HepG2 (cell line): Measurements from ENCODE around the gene UCK2. TPM values are rescaled to one million over a fixed set of nuclear protein-coding genes. Genes with fewer than 3 reads are reported as not detected.

Source experiments
- ATAC-seq: fragments of 200-7000 bp; cut with Tn5 transposase; 3 replicates; pipeline ENCODE4 v1.9.1; 2020; ENCODE audit warnings: mild to moderate bottlenecking, moderate library complexity
- BruUV-seq: library from RNA; stranded (reverse); fragments of 400-500 nt; replicated peaks from 2 replicates; lab custom pipeline; 2021; lab: Mats Ljungman, UMichigan
- CTCF ChIA-PET: fragments of 300-600 bp; formaldehyde crosslinking; extraction: SDS; loops from one replicate; lab custom pipeline; 2021; ENCODE audit warnings: low total read pairs, inconsistent platforms, low intra/inter-chr PET ratio; lab: Yijun Ruan, JAX
- POLR2A ChIA-PET: fragments of 350-600 bp; sonication (Branson Sonifier 250); formaldehyde crosslinking; loops from one replicate; lab custom pipeline; 2020; ENCODE audit warnings: antibody characterized with exemption, inconsistent platforms; lab: Yijun Ruan, JAX
- DNase-seq: peaks from one replicate; pipeline ENCODE4 v3.0.0-alpha.2; 2015; ENCODE audit warnings: low spot score
- FAIRE-seq: peaks from 3 replicates; lab custom pipeline; 2011; peaks lifted over from hg19 to GRCh38; lab: Jason Lieb, UNC
- H2AFZ ChIP-seq: one replicate; pipeline ENCODE4 v1.6.1; 2011; ENCODE audit warnings: low read length, inconsistent platforms
- H3K27ac ChIP-seq: fragments of 300-600 bp; 3 replicates; pipeline ENCODE4 v1.8.0; 2011; ENCODE audit warnings: mixed run types, mild to moderate bottlenecking, mixed read lengths, low read length, inconsistent platforms; ENCODE audit not compliant: insufficient read depth; ENCODE audit errors: extremely low read length
- H3K27me3 ChIP-seq, 2 experiments: fragments of 200-600 bp in 1 of 2; 2 replicates in 1 of 2; 3 replicates in 1 of 2; pipeline versions ENCODE4 v1.6.0 to v1.8.0; 2011; ENCODE audit warnings: low read length in 2 of 2, mild to moderate bottlenecking in 2 of 2, moderate library complexity in 2 of 2, inconsistent platforms in 1 of 2; ENCODE audit not compliant: insufficient read depth in 2 of 2, control insufficient read depth in 1 of 2
- H3K36me3 ChIP-seq, 2 experiments: fragments of 200-600 bp in 1 of 2; replicated peaks in 1 of 2; 2 replicates in 1 of 2; 3 replicates in 1 of 2; pipeline versions ENCODE4 v1.5.1 to v1.8.0; 2011; ENCODE audit warnings: low read length in 2 of 2, inconsistent platforms in 1 of 2; ENCODE audit not compliant: insufficient read depth in 2 of 2, control insufficient read depth in 1 of 2
- H3K4me1 ChIP-seq: 2 replicates; pipeline ENCODE4 v1.5.1; 2012; ENCODE audit warnings: low read length, inconsistent platforms; ENCODE audit not compliant: insufficient read depth
- H3K4me2 ChIP-seq: 2 replicates; pipeline ENCODE4 v1.6.0; 2011; ENCODE audit warnings: low read depth, low read length, inconsistent platforms
- H3K4me3 ChIP-seq, 3 experiments: fragments of 200-600 bp in 1 of 3; sonication (generic), shearing (Covaris generic) in 1 of 3; replicated peaks in 1 of 3; 2 replicates each; pipeline ENCODE4 v1.5.1; 2011 to 2016; ENCODE audit warnings: low read length in 3 of 3, inconsistent platforms in 2 of 3, low read depth in 2 of 3, mild to moderate bottlenecking in 2 of 3, control low read depth in 1 of 3, mixed read lengths in 1 of 3; ENCODE audit not compliant: insufficient read depth in 1 of 3
- H3K79me2 ChIP-seq: one replicate; pipeline ENCODE4 v1.6.1; 2011; ENCODE audit warnings: low read length, inconsistent platforms; ENCODE audit not compliant: insufficient read depth
- H3K9ac ChIP-seq: 2 replicates; pipeline ENCODE4 v1.6.0; 2011; ENCODE audit warnings: mild to moderate bottlenecking, low read depth, low read length, inconsistent platforms; ENCODE audit not compliant: insufficient read depth
- H3K9me3 ChIP-seq: 2 replicates; pipeline ENCODE4 v1.5.1; 2012; ENCODE audit warnings: mild to moderate bottlenecking, low read length
- H4K20me1 ChIP-seq: 2 replicates; pipeline ENCODE4 v1.6.0; 2011; ENCODE audit warnings: inconsistent platforms, mild to moderate bottlenecking, low read length, moderate library complexity; ENCODE audit not compliant: insufficient read depth
- ATAD3A ChIP-seq: sonication (generic); formaldehyde crosslinking; IDR thresholded peaks from 2 replicates; pipeline ENCODE4 v1.4.0; 2020; ENCODE audit warnings: missing genetic modification reagents
- ATRX ChIP-seq: sonication (generic); formaldehyde crosslinking; IDR thresholded peaks from 2 replicates; pipeline ENCODE4 v1.4.0; 2020; ENCODE audit warnings: missing genetic modification reagents, borderline replicate concordance
- GATAD2A ChIP-seq: IDR thresholded peaks from 2 replicates; pipeline ENCODE4 v1.6.1; 2016
- HMGXB3 ChIP-seq: sonication (generic); formaldehyde crosslinking; IDR thresholded peaks from 2 replicates; pipeline ENCODE4 v1.4.0; 2020; ENCODE audit warnings: missing genetic modification reagents, borderline replicate concordance
- HOXA7 ChIP-seq: sonication (generic); formaldehyde crosslinking; IDR thresholded peaks from 2 replicates; pipeline ENCODE4 v1.8.1; 2022; ENCODE audit warnings: mild to moderate bottlenecking, missing genetic modification reagents, moderate library complexity
- KDM3A ChIP-seq: IDR thresholded peaks from 2 replicates; pipeline ENCODE4 v1.6.1; 2018; ENCODE audit warnings: low read depth, missing compliant biosample characterization
- MNT ChIP-seq: fragments of 450-650 bp; IDR thresholded peaks from 2 replicates; pipeline ENCODE4 v1.6.1; 2016
- MTA3 ChIP-seq: sonication (generic); formaldehyde crosslinking; IDR thresholded peaks from 2 replicates; pipeline ENCODE4 v1.4.0; 2020; ENCODE audit warnings: missing genetic modification reagents
- NCOA2 ChIP-seq: sonication (generic); formaldehyde crosslinking; IDR thresholded peaks from 2 replicates; pipeline ENCODE4 v1.8.0; 2022; ENCODE audit warnings: inconsistent platforms
- RFX3 ChIP-seq: IDR thresholded peaks from 2 replicates; pipeline ENCODE4 v1.6.1; 2016; ENCODE audit warnings: missing biosample characterization, missing genetic modification reagents
- SNAPC2 ChIP-seq: sonication (generic); formaldehyde crosslinking; IDR thresholded peaks from 2 replicates; pipeline ENCODE4 v1.8.1; 2022; ENCODE audit warnings: mild to moderate bottlenecking, missing genetic modification reagents
- SNRNP70 ChIP-seq: fragments of 200-400 bp; formaldehyde crosslinking; IDR thresholded peaks from 2 replicates; pipeline ENCODE4 v1.6.1; 2017; ENCODE audit warnings: mild to moderate bottlenecking, low read depth, low read length, moderate library complexity
- ZMYM4 ChIP-seq: sonication (generic); formaldehyde crosslinking; IDR thresholded peaks from 2 replicates; pipeline ENCODE4 v1.8.1; 2023; ENCODE audit warnings: mild to moderate bottlenecking, missing genetic modification reagents
- ZNF3 ChIP-seq: IDR thresholded peaks from 2 replicates; pipeline ENCODE4 v1.7.0; 2017; ENCODE audit warnings: inconsistent platforms
- ZNF329 ChIP-seq: sonication (generic); formaldehyde crosslinking; IDR thresholded peaks from 2 replicates; pipeline ENCODE4 v1.9.0; 2021; ENCODE audit warnings: low read depth, mild to moderate bottlenecking, missing genetic modification reagents
- ZNF441 ChIP-seq: sonication (generic); formaldehyde crosslinking; IDR thresholded peaks from 2 replicates; pipeline ENCODE4 v1.7.0; 2021; ENCODE audit warnings: missing genetic modification reagents, borderline replicate concordance
- ZNF605 ChIP-seq: sonication (generic); formaldehyde crosslinking; IDR thresholded peaks from 2 replicates; pipeline ENCODE4 v1.8.0; 2022; ENCODE audit warnings: mild to moderate bottlenecking, missing genetic modification reagents
- WGBS: methylation state at CpG from one replicate; pipeline ENCODE4 v1.1.6; 2017; ENCODE audit warnings: low lambda C conversion rate; 5-methylcytosine and 5-hydroxymethylcytosine counted together
- in situ Hi-C: cut with HindIII; loops from 2 replicates; pipeline ENCODE4 v1.10.0; 2017; ENCODE audit warnings: low pct_unique_long_range_greater_than_20kb; ENCODE audit not compliant: extremely low pct_ligation_motif_present
- intact Hi-C: fragments of 100-400 bp; cut with micrococcal nuclease; formaldehyde crosslinking; loops from one replicate; pipeline ENCODE4 v1.10.0; 2022; ENCODE audit not compliant: unreplicated experiment
- polyA plus RNA-seq, 8 experiments: library from polyadenylated mRNA; depleted of rRNA in 3 of 8; stranded (reverse) in 7 of 8; unstranded in 1 of 8; fragments of >200 nt; fragmentation: Illumina TruSeq in 4 of 8; extraction: Trizol in 4 of 8; gene quantifications; 2 replicates each; pipeline versions ENCODE4 v1.2.1 to v1.2.3, GENCODE V29; 2011 to 2016; ENCODE audit warnings: low read depth in 4 of 8, missing spikeins in 1 of 8, mixed read lengths in 1 of 8; ENCODE audit not compliant: insufficient read depth in 1 of 8
- total RNA-seq, 5 experiments: library from RNA; depleted of rRNA; stranded (reverse); fragments of >200 nt; fragmentation: Illumina TruSeq; extraction: Trizol; gene quantifications; 2 replicates each; pipeline ENCODE4 v1.2.3, GENCODE V29; 2016; ENCODE audit warnings: low read depth in 1 of 5

Gene UCK2
- total and polyA plus RNA-seq, 2 of the 13 experiments (the other 11 are each of a cell fraction or from before 2014, with no cell fraction given), result 64.3 to 78.0 TPM

- no peak for TF ChIP-seq HMGXB3 (CRISPR knock-in tag)
- TF ChIP-seq ZNF605 (CRISPR knock-in tag), result no peak
- TF ChIP-seq MTA3 (CRISPR knock-in tag), result no peak
- TF ChIP-seq ATAD3A (CRISPR knock-in tag), result no peak
Measured at GRCh38 chr1:165823552-165824268, 3.7 kb upstream of the UCK2 start (continued).

- Histone ChIP-seq H3K9ac (no peak overlapping the region), H2AFZ (no peak overlapping the region), H3K9me3 (no peaks in the 10 kb centered on the region), H3K27me3 (peaks cover 0 to 4% of the 10 kb centered on the region in 2 experiments; a peak in 2 of 5 replicates), H4K20me1 (no peaks in the 10 kb centered on the region), H3K27ac (no peak overlapping the region), H3K4me2 (no peak overlapping the region), H3K79me2 (peaks cover 13% of the 10 kb centered on the region), H3K4me3 (no peak overlapping the region), H3K4me1 (peaks cover 10% of the 10 kb centered on the region), H3K36me3 (no peaks in the 10 kb centered on the region)
- ChIA-PET POLR2A (interaction anchor here (1.4 kb wide), 1 partner anchor 56 kb away, joined by 7 read pairs; the partner anchor contains the start of gene TMCO1), CTCF (no interaction called here)
- WGBS, result 8% methylated on average over 1 of the region's 1 CpG
- BruUV-seq, result no TSS peak
- no peak for DNase-seq
- in situ Hi-C loops, result no loop called here
- ATAC-seq, result no peak
- intact Hi-C loops, result no loop called here
- FAIRE-seq, result no peak
- TF ChIP-seq ZNF441 (CRISPR knock-in tag), result no peak
- no peak for TF ChIP-seq SNRNP70
- TF ChIP-seq ZNF3, result no peak
- TF ChIP-seq MNT, result no peak
- TF ChIP-seq HOXA7 (CRISPR knock-in tag), result no peak
- TF ChIP-seq ZNF329, result no peak
- TF ChIP-seq KDM3A (CRISPR knock-in tag), result no peak
- TF ChIP-seq RFX3 (CRISPR knock-in tag), result no peak
- no peak for TF ChIP-seq GATAD2A
- no peak for TF ChIP-seq ATRX (CRISPR knock-in tag)
- TF ChIP-seq NCOA2 (CRISPR knock-in tag), result no peak
- no peak for TF ChIP-seq ZMYM4 (CRISPR knock-in tag)
- TF ChIP-seq SNAPC2 (CRISPR knock-in tag), result no peak
Measured at GRCh38 chr1:165824269-165824643, 3.2 kb upstream of the UCK2 start.
